HG03575 (cell line): ENCODE results near the gene PLCL2.

Experiments
- ATAC-seq: cut with Tn5 transposase; IDR thresholded peaks from one replicate; pipeline ENCODE4 v1.9.1; 2021; ENCODE audit not compliant: unreplicated experiment, insufficient number of reproducible peaks, low FRiP score; ENCODE audit errors: extremely low read depth

The PLCL2 gene

DNA sequence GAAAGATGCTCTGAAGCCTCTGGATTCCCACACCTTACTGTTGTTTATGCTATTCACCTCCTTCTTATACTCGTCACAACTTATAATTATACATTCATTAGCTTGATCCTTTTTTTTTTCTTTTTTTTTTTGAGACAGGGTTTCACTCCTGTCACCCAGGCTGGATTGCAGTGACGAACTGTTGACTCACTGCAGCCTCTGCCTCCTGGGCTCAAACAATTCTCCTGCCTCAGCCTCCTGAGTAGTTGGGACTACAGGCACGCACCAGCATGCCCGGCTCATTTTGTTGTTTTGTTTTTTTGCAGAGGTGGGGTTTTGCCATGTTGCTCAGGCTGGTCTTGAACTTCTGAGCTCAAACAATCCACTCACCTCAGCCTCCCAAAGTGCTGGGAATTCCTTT is 143.6 kb downstream of the PLCL2 start:
- no peak for ATAC-seq

DNA sequence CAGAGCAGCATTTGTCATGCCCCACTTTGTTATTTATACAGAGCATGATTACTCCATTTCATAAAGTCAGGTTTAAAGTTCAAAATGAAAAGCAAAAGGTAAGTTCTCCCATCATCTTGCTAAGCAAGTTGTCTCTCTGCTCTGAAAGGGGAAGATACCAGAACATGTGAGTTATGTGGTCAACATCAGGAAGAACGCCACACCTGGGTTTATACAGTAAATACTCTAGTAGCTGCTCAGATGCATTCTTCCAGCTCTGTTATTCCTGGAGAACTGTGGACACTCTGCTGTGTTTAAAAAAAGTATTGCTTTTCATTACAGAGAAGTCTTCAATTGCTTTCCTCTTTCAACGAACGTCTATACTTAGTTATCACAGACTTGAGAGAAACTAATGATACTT is 145.7 kb downstream of the PLCL2 start:
- no peak for ATAC-seq

DNA sequence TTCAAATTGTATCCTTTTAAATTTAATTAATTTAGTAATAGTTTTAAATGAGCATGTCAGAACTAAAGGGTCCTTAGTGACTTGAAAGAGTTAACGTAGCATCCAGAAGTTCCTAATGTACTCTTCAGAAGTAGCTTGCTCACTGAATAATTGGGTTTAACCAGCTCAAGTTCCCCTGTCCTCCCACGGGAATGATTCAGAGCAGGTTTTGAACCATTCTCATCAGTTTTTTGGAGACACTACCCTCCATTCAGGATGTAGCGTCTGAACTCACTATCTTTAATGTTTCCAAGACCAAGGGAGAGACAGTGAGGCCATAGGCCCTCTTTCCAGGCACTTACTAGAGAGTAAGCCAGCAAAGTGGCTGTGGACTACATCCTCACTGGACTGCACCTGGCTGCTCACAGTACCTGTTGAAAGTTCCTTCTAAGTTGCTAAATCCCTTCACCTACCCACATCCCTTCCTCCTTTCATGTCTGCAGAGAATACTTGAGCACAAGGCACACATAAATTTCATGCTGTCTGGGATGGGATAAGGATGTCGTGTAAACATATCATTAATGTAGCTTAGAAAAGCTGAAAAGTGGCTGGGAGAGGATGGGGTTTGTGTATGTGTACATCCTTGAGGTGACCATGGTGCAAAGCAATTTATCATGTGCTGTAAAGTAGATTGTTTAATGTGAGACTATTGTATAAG is 146.3 kb downstream of the PLCL2 start:
- no peak for ATAC-seq

DNA sequence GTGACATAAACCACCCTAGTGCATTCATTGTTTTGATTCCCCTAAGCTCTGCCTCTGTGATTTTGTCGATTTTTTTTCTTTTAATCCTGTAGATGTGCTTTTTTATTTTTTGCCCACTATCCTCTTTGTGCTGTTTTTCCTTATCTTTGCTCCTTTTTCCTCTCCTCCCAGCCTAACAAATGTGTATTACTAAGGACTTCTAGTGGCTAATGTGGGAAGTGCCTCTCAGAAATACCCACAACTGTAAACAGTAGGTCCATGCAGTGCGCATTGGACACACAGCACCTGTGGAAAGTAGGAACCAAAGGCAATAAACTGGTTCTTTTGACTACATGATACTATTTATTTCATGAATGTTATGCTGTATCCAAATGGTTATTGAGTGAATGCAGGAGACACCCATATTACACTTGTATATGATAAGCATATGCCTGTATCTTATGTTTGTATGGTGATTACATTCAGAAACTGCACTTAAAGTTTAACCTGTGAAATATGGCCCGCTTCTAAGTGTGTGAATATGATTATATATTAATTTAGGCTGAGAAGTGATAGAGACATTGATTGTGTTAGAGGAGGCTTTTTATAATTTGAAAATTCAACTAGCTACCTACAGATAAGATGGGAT is 147.8 kb downstream of the PLCL2 start:
- ATAC-seq: no peak

DNA sequence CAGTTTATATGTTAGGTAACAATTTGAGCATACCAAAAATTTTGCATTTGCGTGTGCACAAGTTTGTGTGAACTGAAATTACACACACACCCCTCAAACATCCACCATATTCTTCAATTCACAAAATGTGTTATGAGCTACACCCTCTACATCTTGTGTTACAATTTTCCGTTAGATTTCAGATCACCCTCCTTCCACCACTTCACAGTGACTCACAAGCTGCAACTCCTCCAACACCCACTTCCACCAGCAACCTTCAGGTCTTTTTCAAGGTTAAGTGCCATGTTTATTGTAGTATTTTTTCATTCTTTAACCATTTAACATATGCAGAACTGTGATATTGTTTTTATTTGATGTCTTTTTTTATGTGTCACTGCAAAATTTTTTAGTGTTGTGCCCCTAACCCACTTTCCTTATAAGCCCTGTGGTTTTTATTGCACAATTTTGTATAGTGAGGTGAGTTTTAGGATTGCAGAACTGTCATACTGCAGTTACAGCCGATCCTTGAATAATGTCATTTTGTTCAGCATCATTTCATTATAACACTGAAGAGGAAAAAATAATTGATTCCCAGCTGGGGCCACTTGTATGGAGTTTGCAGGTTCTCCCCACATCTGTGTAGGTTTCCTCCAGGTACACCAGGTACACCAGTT is 148.9 kb downstream of the PLCL2 start:
- no peak for ATAC-seq

DNA sequence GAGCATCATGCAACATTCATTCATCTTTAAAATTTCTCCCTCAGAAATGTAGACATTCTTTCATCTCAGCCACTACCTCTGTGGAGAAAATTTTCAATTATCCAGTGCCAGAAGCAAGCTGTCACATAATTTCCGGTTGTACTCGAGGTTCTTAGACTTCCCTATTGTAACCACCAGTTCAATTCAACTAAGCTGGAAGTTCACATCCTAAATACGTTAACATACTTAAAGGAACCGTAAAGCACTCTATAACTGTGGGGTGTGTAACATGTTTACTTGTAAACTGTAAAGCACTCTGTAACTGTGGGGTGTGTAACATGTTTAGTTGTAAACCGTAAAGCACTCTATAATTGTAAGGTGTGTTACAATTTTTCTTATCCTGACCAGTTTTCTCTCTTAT is 150.3 kb downstream of the PLCL2 start:
- no peak for ATAC-seq

DNA sequence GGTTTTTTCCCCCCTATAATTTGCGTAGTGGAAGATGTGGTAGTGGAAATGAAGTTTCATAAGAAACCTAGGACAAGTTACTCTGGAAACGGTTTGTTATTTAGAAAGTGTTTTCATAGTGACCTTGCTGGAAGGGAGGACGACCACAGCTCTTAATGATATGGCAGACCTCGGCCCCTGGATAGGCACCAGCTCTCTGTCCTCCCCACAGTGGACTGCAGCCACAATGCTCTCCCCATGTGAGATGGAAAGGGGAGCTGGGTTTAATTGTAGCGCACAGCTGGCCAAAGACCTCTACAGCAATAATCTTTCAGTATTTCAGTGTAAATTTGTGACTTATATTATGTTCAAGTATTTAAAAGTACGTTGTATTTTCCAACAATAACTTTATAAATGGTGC is 151.2 kb downstream of the PLCL2 start:
- ATAC-seq: no peak

DNA sequence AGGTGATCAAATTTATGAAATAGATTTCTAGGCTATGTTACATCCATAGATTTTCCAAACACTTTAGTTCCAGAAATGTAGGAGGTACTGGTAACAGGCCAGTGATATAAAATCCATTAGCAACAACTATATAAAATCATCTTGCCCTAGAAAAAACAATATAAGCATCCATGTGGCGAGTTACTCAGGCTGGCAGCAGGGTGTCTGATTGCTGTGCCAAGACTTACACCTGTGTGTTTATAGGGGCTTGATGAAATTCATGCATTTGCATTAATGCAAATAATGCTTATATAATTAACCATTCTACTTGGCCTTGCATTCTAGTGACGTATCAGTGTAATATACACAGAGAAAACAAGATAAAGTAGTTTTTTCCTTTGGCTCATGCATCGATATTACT is 153.4 kb downstream of the PLCL2 start:
- no peak for ATAC-seq

DNA sequence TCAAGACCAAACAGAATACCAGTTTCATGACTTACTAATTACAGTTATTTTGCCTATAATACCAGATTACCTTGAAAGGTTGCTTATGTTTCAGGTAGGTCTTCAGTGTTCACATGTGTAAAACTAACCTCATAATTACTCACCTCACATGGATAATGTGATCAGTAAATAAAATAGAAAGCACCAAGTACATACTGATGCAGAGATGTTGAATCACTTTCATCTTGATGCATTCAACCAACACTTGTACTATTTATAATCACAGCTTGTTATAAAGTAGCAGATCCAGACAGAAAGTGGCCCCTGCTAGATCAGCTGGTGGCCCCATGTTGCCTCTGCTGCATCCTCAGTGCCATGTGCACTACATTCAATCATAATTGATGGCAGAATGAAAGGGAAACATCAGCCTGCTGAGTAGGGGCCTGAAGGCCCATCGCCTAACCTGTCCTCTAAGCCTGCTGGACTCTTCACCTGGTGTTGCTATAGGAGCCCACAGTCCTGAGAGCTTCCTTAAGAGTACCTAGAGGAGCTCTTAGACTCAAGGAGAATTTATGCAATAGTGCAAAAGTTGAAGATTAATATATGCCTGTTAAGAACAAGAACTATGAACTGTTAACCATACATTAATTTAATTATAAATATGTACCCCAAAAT is 154.3 kb downstream of the PLCL2 start:
- no peak for ATAC-seq

DNA sequence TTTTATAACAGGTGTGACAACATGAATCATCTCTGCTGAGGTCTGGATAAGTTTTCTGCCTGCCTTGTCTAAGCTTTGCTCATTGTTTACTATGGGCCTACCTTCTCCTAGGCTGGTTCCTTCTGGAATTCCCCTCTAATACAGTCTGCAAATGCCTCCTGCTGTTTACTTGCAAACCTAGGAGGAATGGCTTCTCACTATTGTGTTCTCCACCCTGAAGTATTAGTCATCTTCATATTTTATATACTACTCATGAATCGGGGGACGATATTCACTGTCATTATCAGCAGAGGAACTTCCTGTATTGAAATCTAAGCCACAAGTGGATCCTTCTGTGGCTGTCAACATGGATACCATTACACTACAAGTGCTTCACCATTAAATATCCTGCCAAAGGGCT is 154.8 kb downstream of the PLCL2 start:
- no peak for ATAC-seq

DNA sequence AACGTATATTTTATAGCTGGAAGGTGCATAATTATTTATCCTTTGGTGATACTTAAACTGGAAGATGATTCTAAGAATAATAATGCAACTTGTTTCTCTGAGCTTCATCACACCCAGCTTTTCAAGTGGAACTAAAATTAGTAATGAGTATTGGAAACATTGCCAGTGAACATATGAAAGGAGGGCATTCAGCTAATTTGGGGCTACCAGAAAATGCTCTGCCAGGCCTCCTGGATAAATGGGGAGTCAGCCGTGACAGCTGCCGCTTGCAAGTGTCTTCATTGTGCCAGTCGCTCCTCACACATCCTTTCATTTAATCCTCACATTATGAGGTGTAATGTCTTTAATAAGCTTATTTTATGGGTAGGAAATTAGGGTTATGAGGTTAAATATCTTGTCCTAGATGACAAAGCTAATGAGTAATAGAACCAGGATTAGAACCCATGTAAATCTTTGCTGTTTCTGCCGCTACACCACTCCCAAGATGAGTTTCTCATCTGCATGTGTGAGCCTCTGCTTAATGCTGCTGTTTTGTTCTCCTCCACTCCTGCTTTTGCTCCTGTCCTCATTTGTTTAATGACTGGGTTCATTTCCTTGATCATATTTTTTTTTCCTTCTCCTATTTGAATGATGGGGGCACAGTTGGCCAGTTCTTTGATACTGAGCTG is 155.7 kb downstream of the PLCL2 start:
- no peak for ATAC-seq

DNA sequence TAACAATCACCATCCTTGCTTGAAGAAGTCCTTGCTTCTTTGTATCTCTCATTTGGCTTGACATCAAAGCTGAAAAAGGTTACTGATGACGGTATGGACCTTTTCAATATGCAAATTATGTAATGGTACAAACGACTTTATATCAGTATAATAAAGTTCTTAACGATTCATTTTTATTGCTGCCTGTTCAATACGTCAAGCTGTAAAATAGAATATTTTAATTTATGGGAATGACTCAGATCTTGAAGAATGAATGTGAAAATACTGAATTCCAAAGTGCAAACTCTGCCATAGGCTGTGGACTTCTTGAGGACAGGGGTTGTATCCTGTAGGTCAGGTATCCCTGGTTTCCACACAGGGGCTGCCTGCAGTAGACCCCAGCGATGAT is 156.2 kb downstream of the PLCL2 start:
- no peak for ATAC-seq

DNA sequence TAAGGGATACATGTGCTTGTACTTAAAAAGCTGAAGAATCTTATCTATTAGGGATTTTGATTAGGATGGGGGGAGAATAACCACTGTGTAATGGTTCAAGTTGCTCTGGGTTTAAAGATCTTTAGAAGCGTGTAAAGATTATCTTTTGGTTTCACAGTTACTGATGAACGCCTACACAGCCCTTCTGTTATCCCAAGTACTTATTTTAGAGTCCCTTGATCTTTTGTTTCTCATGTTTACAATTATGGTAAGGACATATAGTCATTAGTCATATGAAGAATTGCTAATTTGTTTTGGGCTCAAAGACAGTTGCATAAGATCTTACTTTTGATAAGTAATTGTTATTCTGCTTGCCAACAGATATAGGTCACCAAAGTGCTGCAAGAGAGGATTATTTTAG is 160.1 kb downstream of the PLCL2 start:
- no peak for ATAC-seq

DNA sequence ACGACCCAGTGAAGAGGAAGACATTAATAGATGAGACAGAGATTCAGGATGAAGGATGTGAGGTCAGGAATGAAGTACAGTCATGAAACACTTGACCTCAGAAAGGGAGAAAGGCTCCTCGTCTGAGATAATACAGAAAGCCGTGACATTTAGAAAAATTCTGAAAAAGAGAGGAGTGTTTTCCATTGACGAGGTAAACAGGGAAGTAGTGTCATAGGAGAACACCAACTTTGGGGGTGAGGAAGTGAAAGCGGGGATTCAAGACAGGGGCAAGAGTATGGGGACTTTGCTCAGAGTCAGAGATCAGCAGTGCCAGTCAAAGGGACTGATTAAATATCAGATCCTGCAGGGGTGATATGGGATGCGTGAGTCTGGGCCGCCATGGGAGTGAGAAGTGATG is 160.9 kb downstream of the PLCL2 start:
- ATAC-seq: no peak

DNA sequence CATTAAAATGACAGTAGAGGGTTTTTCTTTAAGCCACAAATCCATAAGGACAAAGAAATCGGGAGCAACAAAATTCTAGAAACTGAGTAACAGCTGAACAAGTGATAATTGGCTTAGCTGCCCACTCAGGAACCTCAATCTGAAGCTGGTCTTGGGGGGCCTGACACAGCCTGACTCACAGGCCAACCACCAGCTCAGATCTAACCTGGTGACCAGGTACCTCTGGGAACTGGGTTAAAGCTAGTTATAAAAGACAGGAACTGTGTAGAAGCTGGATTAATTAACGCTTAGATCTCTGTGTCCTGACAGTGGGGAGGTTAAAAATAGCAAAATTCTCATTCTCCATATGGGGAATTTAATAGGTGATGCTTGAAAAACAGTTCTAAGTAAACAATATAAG is 161.9 kb downstream of the PLCL2 start:
- ATAC-seq: no peak

DNA sequence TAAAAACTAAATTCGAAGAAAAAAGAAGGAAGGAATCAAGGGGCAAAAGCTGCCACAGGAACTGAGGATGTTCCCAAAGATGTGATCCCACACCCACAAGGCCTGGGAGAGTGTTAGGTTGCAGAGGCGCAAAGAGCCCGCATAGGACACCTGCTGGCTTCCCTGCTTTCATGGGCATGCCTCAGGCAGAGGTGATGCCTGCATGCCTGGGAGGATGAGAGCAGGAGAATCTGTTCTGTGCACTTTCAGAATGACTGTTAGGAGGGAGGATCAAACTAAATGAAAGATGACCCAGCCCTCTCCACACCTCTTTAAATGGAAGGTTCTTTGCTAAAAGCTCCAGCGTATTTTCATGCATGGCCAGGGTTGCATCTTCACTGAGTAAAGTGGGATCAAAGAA is 162.4 kb downstream of the PLCL2 start:
- ATAC-seq: no peak

DNA sequence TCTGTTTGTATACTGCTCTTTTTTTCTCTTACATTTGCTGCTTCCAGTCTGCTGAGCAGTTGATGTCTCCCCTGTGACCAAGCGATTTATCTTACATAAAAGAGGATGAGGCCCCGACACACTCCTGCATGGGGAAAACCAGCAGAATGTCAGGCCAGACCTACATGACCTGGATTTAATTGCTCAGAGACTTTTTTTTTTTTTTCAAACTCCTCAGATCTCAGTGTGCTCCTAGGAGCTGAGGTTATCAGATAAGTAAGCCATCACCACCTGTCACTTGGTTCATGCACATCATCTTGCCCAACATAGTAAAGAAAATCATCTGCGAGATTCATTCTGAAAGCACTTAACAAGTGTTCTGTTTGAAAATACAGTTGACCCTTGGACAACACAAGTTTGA is 163.1 kb downstream of the PLCL2 start:
- ATAC-seq: no peak

DNA sequence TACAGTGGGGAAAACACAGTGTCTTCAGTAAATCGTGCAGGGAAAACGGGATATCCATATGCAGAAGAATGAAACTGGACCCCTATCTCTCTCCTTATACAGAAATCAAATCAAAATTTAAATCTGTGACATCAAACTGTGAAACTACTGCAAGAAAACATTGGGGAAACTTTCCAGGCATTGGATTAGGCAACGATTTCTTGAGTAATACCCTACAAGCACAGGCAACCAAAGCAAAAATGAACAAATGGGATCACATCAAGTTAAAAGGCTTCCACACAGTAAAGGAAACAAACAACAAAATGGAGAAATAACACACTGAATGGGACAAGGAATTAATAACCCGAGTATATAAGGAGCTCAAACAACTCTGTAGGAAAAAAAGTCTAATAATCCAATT is 165.3 kb downstream of the PLCL2 start:
- ATAC-seq: no peak

DNA sequence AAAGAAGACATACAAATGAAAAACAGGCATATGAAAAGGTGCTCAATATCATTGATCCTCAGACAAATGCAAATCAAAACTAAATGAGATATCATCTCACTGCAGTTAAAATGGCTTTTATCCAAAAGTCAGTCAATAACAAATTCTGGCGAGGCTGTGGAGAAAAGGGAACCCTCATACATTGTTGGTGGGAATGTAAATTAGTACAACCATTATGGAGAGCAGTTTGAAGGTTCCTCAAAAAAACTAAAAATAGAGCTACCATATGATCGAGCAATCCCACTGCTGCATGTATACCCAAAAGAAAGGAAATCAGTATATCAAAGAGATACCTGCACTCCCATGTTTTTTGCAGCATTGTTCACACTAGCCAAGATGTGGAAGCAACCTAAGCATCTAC is 165.8 kb downstream of the PLCL2 start:
- ATAC-seq: no peak

DNA sequence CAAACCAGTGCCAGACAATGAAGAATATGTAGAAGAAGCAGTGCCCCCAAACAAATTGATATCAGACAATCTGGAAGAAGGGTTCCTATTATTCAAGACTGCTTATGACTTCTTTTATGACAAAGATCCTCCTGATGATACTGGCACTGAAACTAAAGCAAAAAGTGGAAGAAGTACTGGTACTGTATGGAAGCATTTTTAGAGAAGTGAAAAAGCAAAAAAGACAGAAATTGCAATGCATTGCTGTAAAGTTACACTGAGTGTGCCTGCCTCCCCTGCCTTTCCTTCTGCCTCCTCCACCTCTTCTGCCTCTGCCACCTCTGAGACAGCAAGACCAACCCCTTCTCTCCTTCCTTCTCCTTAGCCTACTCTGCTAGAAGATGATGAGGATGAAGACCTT is 167.6 kb downstream of the PLCL2 start:
- ATAC-seq: peak; percentile 50
